Hepatocyte (in vitro differentiated cells): Measurements from ENCODE around the gene DAPK2.

Experiments
- EZH2 ChIP-seq: fragments of 200-600 bp; sonication (generic); IDR thresholded peaks from 2 replicates; pipeline ENCODE4 v1.6.1; 2016; ENCODE audit warnings: antibody characterized with exemption, mild to moderate bottlenecking, borderline replicate concordance
- TF ChIP-seq, protein P1 (sequence below): fragments of 200-600 bp; sonication (generic); IDR thresholded peaks from 2 replicates; pipeline ENCODE4 v1.5.1; 2016; ENCODE audit warnings: antibody characterized with exemption, mild to moderate bottlenecking; ENCODE audit not compliant: poor library complexity

DNA sequence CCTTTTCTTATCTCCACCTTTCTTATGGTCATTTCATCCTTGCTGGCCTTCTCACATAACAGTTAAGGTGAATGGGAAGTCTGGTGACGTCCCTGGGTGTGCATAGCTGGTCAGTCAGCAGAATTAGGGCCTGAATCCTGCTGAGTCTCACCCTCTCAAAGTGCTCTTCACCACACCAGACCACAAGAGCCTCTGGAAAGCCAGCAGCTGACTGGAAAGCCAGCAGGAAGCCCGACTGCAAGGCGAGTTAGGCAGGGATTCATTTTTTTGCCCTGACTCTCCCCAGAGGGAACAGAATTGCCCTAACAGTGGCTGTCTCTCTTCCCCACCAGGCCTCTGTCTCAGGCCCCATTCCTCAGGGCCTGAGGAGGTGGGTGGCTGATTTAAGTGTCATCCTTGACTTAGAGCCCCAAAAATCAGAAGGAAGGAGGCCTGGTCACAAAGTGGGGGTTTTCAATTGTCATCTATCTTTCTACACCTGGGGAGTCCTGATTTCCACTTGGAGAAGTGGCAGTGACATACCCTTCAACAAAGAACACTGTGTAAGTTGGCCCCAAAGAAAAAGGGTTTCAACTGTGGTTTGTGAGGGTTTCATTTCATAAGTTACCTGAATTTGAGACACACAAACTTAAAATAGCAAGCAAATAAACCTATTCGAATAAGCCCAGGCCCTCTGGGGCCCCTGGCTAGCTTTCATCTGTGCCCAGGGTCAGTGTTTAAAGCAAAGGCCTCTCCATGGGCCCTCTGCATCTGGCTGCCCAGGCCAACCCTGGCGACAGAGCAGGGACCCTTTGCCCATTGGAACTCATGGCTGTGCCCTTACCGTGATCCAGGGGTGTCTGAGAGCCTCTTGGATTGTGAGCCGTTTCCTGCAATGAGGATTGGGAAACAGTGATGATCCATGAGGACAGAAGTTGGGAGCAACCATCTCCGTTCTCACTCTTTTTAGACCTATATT is 122.0 kb downstream of the DAPK2 start:
- no peak for TF ChIP-seq EZH2
- TF ChIP-seq, protein P1, sequence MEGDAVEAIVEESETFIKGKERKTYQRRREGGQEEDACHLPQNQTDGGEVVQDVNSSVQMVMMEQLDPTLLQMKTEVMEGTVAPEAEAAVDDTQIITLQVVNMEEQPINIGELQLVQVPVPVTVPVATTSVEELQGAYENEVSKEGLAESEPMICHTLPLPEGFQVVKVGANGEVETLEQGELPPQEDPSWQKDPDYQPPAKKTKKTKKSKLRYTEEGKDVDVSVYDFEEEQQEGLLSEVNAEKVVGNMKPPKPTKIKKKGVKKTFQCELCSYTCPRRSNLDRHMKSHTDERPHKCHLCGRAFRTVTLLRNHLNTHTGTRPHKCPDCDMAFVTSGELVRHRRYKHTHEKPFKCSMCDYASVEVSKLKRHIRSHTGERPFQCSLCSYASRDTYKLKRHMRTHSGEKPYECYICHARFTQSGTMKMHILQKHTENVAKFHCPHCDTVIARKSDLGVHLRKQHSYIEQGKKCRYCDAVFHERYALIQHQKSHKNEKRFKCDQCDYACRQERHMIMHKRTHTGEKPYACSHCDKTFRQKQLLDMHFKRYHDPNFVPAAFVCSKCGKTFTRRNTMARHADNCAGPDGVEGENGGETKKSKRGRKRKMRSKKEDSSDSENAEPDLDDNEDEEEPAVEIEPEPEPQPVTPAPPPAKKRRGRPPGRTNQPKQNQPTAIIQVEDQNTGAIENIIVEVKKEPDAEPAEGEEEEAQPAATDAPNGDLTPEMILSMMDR, result no peak
